Panc1 (cell line): ENCODE results near the gene FSTL4. TPM values are rescaled to one million over a fixed set of nuclear protein-coding genes. Genes with fewer than 3 reads are reported as not detected.

ENCODE experiments used
- ATAC-seq: fragments of 200-7000 bp; cut with Tn5 transposase; 2 replicates; pipeline ENCODE4 v1.9.1; 2020; ENCODE audit warnings: mild to moderate bottlenecking, moderate library complexity
- BruUV-seq: library from RNA; stranded (reverse); fragments of 400-500 nt; replicated peaks from 2 replicates; lab custom pipeline; 2021; lab: Mats Ljungman, UMichigan
- CTCF ChIA-PET: fragments of 300-600 bp; sonication (Branson Sonifier 250); formaldehyde crosslinking; loops from one replicate; lab custom pipeline; 2022; ENCODE audit warnings: antibody characterized with exemption; lab: Charles Lee
- POLR2A ChIA-PET: fragments of 300-600 bp; sonication (Branson Sonifier 250); formaldehyde crosslinking; loops from one replicate; lab custom pipeline; 2022; ENCODE audit warnings: antibody characterized with exemption; lab: Charles Lee
- DNase-seq: peaks from one replicate; pipeline ENCODE4 v3.0.0-alpha.2; 2010; ENCODE audit warnings: low read depth, low spot score
- H3K27ac ChIP-seq: 2 replicates; pipeline ENCODE4 v1.5.1; 2011; ENCODE audit warnings: mild to moderate bottlenecking, low read length, inconsistent platforms
- H3K27me3 ChIP-seq: fragments of 200-500 bp; sonication (Bioruptor generic); 2 replicates; pipeline ENCODE4 v1.6.0; 2014; ENCODE audit warnings: low read length, inconsistent platforms; ENCODE audit not compliant: control insufficient read depth, insufficient read depth
- H3K36me3 ChIP-seq: fragments of 200-500 bp; sonication (Bioruptor generic); 2 replicates; pipeline ENCODE4 v1.5.1; 2014; ENCODE audit warnings: inconsistent platforms, mild to moderate bottlenecking, low read length, moderate library complexity; ENCODE audit not compliant: control insufficient read depth, insufficient read depth
- H3K4me1 ChIP-seq: 2 replicates; pipeline ENCODE4 v1.5.1; 2011; ENCODE audit warnings: inconsistent platforms, mild to moderate bottlenecking, low read length, moderate library complexity; ENCODE audit not compliant: control insufficient read depth, insufficient read depth
- H3K4me3 ChIP-seq, 2 experiments: 2 replicates each; pipeline ENCODE4 v1.5.1; 2011 to 2012; ENCODE audit warnings: low read depth in 2 of 2, low read length in 2 of 2, mild to moderate bottlenecking in 2 of 2, inconsistent platforms in 1 of 2, moderate library complexity in 1 of 2
- H3K9me3 ChIP-seq: fragments of 200-500 bp; sonication (Bioruptor generic); 2 replicates; pipeline ENCODE4 v1.5.1; 2014; ENCODE audit warnings: low read depth, mild to moderate bottlenecking, inconsistent platforms, low read length, moderate library complexity; ENCODE audit not compliant: control insufficient read depth, insufficient read depth
- CTCF ChIP-seq: fragments of 450-650 bp; IDR thresholded peaks from 2 replicates; pipeline ENCODE4 v1.5.1; 2017; ENCODE audit warnings: mild to moderate bottlenecking
- POLR2AphosphoS5 ChIP-seq: IDR thresholded peaks from 2 replicates; pipeline ENCODE4 v1.6.1; 2012; ENCODE audit warnings: mild to moderate bottlenecking, low read depth, low read length, moderate library complexity
- REST ChIP-seq, 2 experiments: IDR thresholded peaks; 2 replicates each; pipeline ENCODE4 v1.6.1; 2011 to 2012; ENCODE audit warnings: low read depth in 2 of 2, control low read depth in 1 of 2, low read length in 1 of 2, mild to moderate bottlenecking in 1 of 2, moderate library complexity in 1 of 2; ENCODE audit not compliant: insufficient read depth in 1 of 2
- SIN3A ChIP-seq: IDR thresholded peaks from 2 replicates; pipeline ENCODE4 v1.6.1; 2012; ENCODE audit warnings: low read depth, mild to moderate bottlenecking, low read length, moderate library complexity, borderline replicate concordance; ENCODE audit not compliant: insufficient read depth
- TCF7L2 ChIP-seq: IDR thresholded peaks from 2 replicates; pipeline ENCODE4 v1.6.1; 2011; ENCODE audit warnings: mild to moderate bottlenecking, low read depth, low read length, inconsistent platforms
- in situ Hi-C: cut with HindIII; loops from 2 replicates; pipeline ENCODE4 v1.10.0; 2016; ENCODE audit warnings: low sequenced_read_pairs, low pct_unique_long_range_greater_than_20kb
- intact Hi-C: fragments of 100-400 bp; cut with micrococcal nuclease; formaldehyde crosslinking; loops from one replicate; pipeline ENCODE4 v1.10.0; 2022; ENCODE audit not compliant: unreplicated experiment
- total RNA-seq: library from RNA; stranded (reverse); gene quantifications from one replicate; pipeline ENCODE4 v1.2.1, GENCODE V29; 2021; ENCODE audit not compliant: unreplicated experiment

The FSTL4 gene
- total RNA-seq, 1 experiment from 2014 or later: 0.18 TPM

GRCh38 chr5:133354323-133355185, 257.8 kb downstream of the FSTL4 start:
- H3K27ac ChIP-seq: no peak overlapping the region
- peaks cover 6% of the 10 kb centered on the region; the same call in 1 of the 2 replicates for H3K27me3 ChIP-seq
- DNase-seq (no peak), ATAC-seq (no peak)
- H3K4me1 ChIP-seq: no peaks in the 10 kb centered on the region
- in situ Hi-C loops: no loop called here
- CTCF ChIA-PET: interaction anchor here (0.6 kb wide), 1 partner anchor 1062 kb away, joined by 3 read pairs; no protein-coding TSS in a partner anchor
- POLR2A ChIA-PET: no interaction called here
- no TSS peak for BruUV-seq
- no peaks in the 10 kb centered on the region for H3K9me3 ChIP-seq
- no peak overlapping the region for H3K4me3 ChIP-seq
- no peak for TF ChIP-seq REST (IDR thresholded peaks at IDR 0.05; ENCODE audit: insufficient read depth in 1 of 2, low read depth in 2 of 2, low read length in 1 of 2)
- no peak for TF ChIP-seq SIN3A
- TF ChIP-seq POLR2AphosphoS5: no peak
- no peak for TF ChIP-seq TCF7L2
- no peak for TF ChIP-seq CTCF
- intact Hi-C loops: no loop called here
- H3K36me3 ChIP-seq: no peaks in the 10 kb centered on the region

GRCh38 chr5:133353741-133354140, 258.6 kb downstream of the FSTL4 start:
- ChIA-PET CTCF (interaction anchor here (0.6 kb wide), 1 partner anchor 1061 kb away, joined by 3 read pairs; no protein-coding TSS in a partner anchor), POLR2A (no interaction called here)
- in situ Hi-C loops: no loop called here
- intact Hi-C loops: no loop called here
- ATAC-seq (no peak), DNase-seq (no peak)
- TF ChIP-seq REST (IDR thresholded peaks at IDR 0.05; ENCODE audit: insufficient read depth in 1 of 2, low read depth in 2 of 2, low read length in 1 of 2): peak; percentile 28 to 71; a peak in 2 of 4 replicates
- TF ChIP-seq POLR2AphosphoS5: no peak
- TF ChIP-seq SIN3A: no peak
- peaks cover 7% of the 10 kb centered on the region; the same call in 1 of the 2 replicates for H3K27me3 ChIP-seq
- no peaks in the 10 kb centered on the region for H3K36me3 ChIP-seq
- H3K9me3 ChIP-seq: no peaks in the 10 kb centered on the region
- no peak overlapping the region for H3K27ac ChIP-seq
- BruUV-seq: no TSS peak
- H3K4me1 ChIP-seq: no peaks in the 10 kb centered on the region
- no peak overlapping the region for H3K4me3 ChIP-seq
